ENCODE measurements around the gene SPIB.

DNA sequence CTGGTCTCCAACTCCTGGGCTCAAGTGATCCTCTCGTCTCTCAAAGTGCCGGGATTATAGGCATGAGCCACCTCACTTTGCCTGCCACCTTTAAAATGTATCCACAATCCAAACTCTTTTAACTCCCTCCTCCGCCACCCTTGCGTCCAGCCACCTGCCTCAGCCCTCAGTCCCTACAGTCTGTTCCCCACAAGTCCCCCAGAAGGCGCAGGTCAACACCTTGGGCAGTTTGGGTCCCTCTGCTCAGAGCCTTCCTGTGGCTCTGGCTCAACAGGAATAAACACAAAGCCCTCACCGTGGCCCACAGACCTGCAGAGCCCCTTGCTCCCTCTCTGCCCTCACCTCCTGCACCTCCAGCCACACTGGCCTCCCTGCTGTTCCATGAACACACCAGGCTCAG lies 50.1 kb downstream of the SPIB start:
- TF ChIP-seq, protein P1, sequence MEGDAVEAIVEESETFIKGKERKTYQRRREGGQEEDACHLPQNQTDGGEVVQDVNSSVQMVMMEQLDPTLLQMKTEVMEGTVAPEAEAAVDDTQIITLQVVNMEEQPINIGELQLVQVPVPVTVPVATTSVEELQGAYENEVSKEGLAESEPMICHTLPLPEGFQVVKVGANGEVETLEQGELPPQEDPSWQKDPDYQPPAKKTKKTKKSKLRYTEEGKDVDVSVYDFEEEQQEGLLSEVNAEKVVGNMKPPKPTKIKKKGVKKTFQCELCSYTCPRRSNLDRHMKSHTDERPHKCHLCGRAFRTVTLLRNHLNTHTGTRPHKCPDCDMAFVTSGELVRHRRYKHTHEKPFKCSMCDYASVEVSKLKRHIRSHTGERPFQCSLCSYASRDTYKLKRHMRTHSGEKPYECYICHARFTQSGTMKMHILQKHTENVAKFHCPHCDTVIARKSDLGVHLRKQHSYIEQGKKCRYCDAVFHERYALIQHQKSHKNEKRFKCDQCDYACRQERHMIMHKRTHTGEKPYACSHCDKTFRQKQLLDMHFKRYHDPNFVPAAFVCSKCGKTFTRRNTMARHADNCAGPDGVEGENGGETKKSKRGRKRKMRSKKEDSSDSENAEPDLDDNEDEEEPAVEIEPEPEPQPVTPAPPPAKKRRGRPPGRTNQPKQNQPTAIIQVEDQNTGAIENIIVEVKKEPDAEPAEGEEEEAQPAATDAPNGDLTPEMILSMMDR (IDR thresholded peaks at IDR 0.05), result no peak
- no peak for TF ChIP-seq POLR2AphosphoS5 (IDR thresholded peaks at IDR 0.05)
- no peak for TF ChIP-seq POLR2A (IDR thresholded peaks at IDR 0.05; ENCODE audit: low read depth)
- TF ChIP-seq EP300 (IDR thresholded peaks at IDR 0.05), result no peak
